SK-N-SH (cell line): ENCODE data around the gene CHAT. TPM values are rescaled to one million over a fixed set of nuclear protein-coding genes. Genes with fewer than 3 reads are reported as not detected.
A peak's percentile ranks its signal among the peaks of the same experiment; 100 is the strongest.

Source experiments
- CTCF ChIA-PET: fragments of 300-600, 350-600 bp; formaldehyde crosslinking; extraction: SDS; loops from one replicate; lab custom pipeline; 2021; lab: Yijun Ruan, JAX
- POLR2A ChIA-PET: fragments of 350-600 bp; sonication (Branson Sonifier 250); formaldehyde crosslinking; extraction: SDS; loops from one replicate; lab custom pipeline; 2020; ENCODE audit warnings: antibody characterized with exemption, inconsistent platforms; lab: Yijun Ruan, JAX
- DNase-seq: peaks from one replicate; pipeline ENCODE4 v3.0.0; 2012
- H2AFZ ChIP-seq: fragments of 200-600 bp; sonication (generic); 2 replicates; pipeline ENCODE4 v1.8.1; 2016; ENCODE audit warnings: antibody characterized with exemption, mild to moderate bottlenecking, low read depth
- H3F3A ChIP-seq: fragments of 200-600 bp; sonication (generic); replicated peaks from 2 replicates; pipeline ENCODE3; 2016; ENCODE audit warnings: antibody characterized with exemption, mild to moderate bottlenecking; ENCODE audit not compliant: insufficient read depth
- H3K27ac ChIP-seq, 2 experiments: fragments of 200-500 bp in 1 of 2; fragments of 200-600 bp in 1 of 2; sonication (Bioruptor generic) in 1 of 2; sonication (generic), shearing (Covaris generic) in 1 of 2; 2 replicates each; pipeline versions ENCODE4 v1.5.1 to v1.6.1; 2014 to 2016; ENCODE audit warnings: low read depth in 2 of 2, inconsistent platforms in 1 of 2, low read length in 1 of 2, mild to moderate bottlenecking in 1 of 2, mixed read lengths in 1 of 2
- H3K27me3 ChIP-seq: fragments of 200-600 bp; sonication (generic), shearing (Covaris generic); 2 replicates; pipeline ENCODE4 v1.6.1; 2016; ENCODE audit warnings: mixed run types; ENCODE audit not compliant: insufficient read depth
- H3K36me3 ChIP-seq, 2 experiments: fragments of 200-500 bp in 1 of 2; fragments of 200-600 bp in 1 of 2; sonication (Bioruptor generic) in 1 of 2; sonication (generic) in 1 of 2; replicated peaks in 1 of 2; 2 replicates each; pipeline versions ENCODE3 to v1.5.1; 2014 to 2016; ENCODE audit warnings: low read length in 1 of 2, mild to moderate bottlenecking in 1 of 2; ENCODE audit not compliant: insufficient read depth in 2 of 2, control insufficient read depth in 1 of 2
- H3K4me1 ChIP-seq, 2 experiments: fragments of 200-500 bp in 1 of 2; fragments of 200-600 bp in 1 of 2; sonication (Bioruptor generic) in 1 of 2; sonication (generic), shearing (Covaris generic) in 1 of 2; 2 replicates each; pipeline versions ENCODE4 v1.5.1 to v1.6.1; 2014 to 2016; ENCODE audit warnings: low read depth in 1 of 2, low read length in 1 of 2, mixed run types in 1 of 2; ENCODE audit not compliant: insufficient read depth in 2 of 2, control insufficient read depth in 1 of 2
- H3K4me2 ChIP-seq: fragments of 200-600 bp; sonication (generic), shearing (Covaris generic); 2 replicates; pipeline ENCODE4 v1.6.1; 2017; ENCODE audit warnings: mixed run types
- H3K4me3 ChIP-seq, 2 experiments: fragments of 200-500 bp in 1 of 2; fragments of 200-600 bp in 1 of 2; sonication (Bioruptor generic) in 1 of 2; sonication (generic), shearing (Covaris generic) in 1 of 2; 2 replicates each; pipeline versions ENCODE4 v1.5.1 to v1.8.1; 2014 to 2016; ENCODE audit warnings: low read depth in 2 of 2, inconsistent platforms in 1 of 2, low read length in 1 of 2, mild to moderate bottlenecking in 1 of 2, mixed read lengths in 1 of 2, moderate library complexity in 1 of 2
- H3K79me2 ChIP-seq: fragments of 200-600 bp; sonication (generic); 2 replicates; pipeline ENCODE4 v1.8.1; 2017; ENCODE audit warnings: mild to moderate bottlenecking; ENCODE audit not compliant: insufficient read depth
- H3K9ac ChIP-seq: fragments of 200-600 bp; sonication (generic); 2 replicates; pipeline ENCODE4 v1.6.1; 2017; ENCODE audit warnings: mixed run types
- H3K9me2 ChIP-seq: fragments of 200-600 bp; sonication (generic); 2 replicates; pipeline ENCODE4 v1.6.1; 2017; ENCODE audit warnings: mixed run types
- H3K9me3 ChIP-seq: fragments of 200-600 bp; sonication (generic); 2 replicates; pipeline ENCODE4 v1.6.1; 2017; ENCODE audit warnings: mixed run types, mild to moderate bottlenecking, moderate library complexity
- H4K20me1 ChIP-seq: fragments of 200-600 bp; sonication (generic); 2 replicates; pipeline ENCODE4 v1.6.1; 2017; ENCODE audit warnings: mild to moderate bottlenecking, mixed run types; ENCODE audit not compliant: insufficient read depth
- ELF1 ChIP-seq: IDR thresholded peaks from 2 replicates; pipeline ENCODE4 v1.4.0; 2012
- EP300 ChIP-seq, 2 experiments: IDR thresholded peaks; 2 replicates each; pipeline versions ENCODE4 v1.4.0 to v1.6.1; 2012; ENCODE audit warnings: borderline replicate concordance in 1 of 2, low read depth in 1 of 2, low read length in 1 of 2
- EZH2phosphoT487 ChIP-seq: fragments of 200-600 bp; sonication (generic); IDR thresholded peaks from 2 replicates; pipeline ENCODE4 v1.6.1; 2017; ENCODE audit warnings: low read depth, mixed run types, mild to moderate bottlenecking, antibody characterized with exemption, moderate library complexity, borderline replicate concordance
- FOSL2 ChIP-seq: IDR thresholded peaks from 2 replicates; pipeline ENCODE4 v1.4.0; 2012; ENCODE audit warnings: low read depth, mild to moderate bottlenecking, moderate library complexity, borderline replicate concordance
- FOXM1 ChIP-seq: IDR thresholded peaks from 2 replicates; pipeline ENCODE4 v1.4.0; 2012; ENCODE audit warnings: low read depth, mild to moderate bottlenecking
- GABPA ChIP-seq: IDR thresholded peaks from 2 replicates; pipeline ENCODE4 v1.4.0; 2012; ENCODE audit warnings: low read depth, mild to moderate bottlenecking
- MXI1 ChIP-seq: IDR thresholded peaks from 2 replicates; pipeline ENCODE4 v1.6.1; 2012; ENCODE audit warnings: mild to moderate bottlenecking, low read depth, low read length, improper control_type of control experiment
- NFIC ChIP-seq: IDR thresholded peaks from 2 replicates; pipeline ENCODE4 v1.4.0; 2012; ENCODE audit warnings: borderline replicate concordance
- RAD21 ChIP-seq: IDR thresholded peaks from 2 replicates; pipeline ENCODE4 v1.6.1; 2012; ENCODE audit warnings: mild to moderate bottlenecking, low read length
- SIN3A ChIP-seq: IDR thresholded peaks from 2 replicates; pipeline ENCODE4 v1.6.1; 2012; ENCODE audit warnings: low read depth, mild to moderate bottlenecking, low read length, moderate library complexity, borderline replicate concordance
- TCF12 ChIP-seq: IDR thresholded peaks from 2 replicates; pipeline ENCODE4 v1.4.0; 2012
- WGBS: methylation state at CpG from one replicate; pipeline ENCODE4 v1.1.6; 2017; ENCODE audit warnings: low lambda C conversion rate; 5-methylcytosine and 5-hydroxymethylcytosine counted together
- polyA plus RNA-seq, 3 experiments: library from polyadenylated mRNA; depleted of rRNA; stranded (reverse); fragments of >200 nt; gene quantifications; 2 replicates each; pipeline ENCODE4 v1.2.3, GENCODE V29; 2012
- TF ChIP-seq, protein P1 (sequence below): fragments of 200-600 bp; sonication (generic); IDR thresholded peaks from 2 replicates; pipeline ENCODE4 v1.6.1; 2017; ENCODE audit warnings: antibody characterized with exemption, mild to moderate bottlenecking, moderate library complexity
- TF ChIP-seq, protein P2 (sequence below): fragments of 150-350 bp; IDR thresholded peaks from 2 replicates; pipeline ENCODE4 v1.6.1; 2016; ENCODE audit warnings: mild to moderate bottlenecking, low read depth, low read length

CHAT gene
- polyA plus RNA-seq, 1 of the 3 experiments (the other 2 are of a cell fraction), result not detected

DNA sequence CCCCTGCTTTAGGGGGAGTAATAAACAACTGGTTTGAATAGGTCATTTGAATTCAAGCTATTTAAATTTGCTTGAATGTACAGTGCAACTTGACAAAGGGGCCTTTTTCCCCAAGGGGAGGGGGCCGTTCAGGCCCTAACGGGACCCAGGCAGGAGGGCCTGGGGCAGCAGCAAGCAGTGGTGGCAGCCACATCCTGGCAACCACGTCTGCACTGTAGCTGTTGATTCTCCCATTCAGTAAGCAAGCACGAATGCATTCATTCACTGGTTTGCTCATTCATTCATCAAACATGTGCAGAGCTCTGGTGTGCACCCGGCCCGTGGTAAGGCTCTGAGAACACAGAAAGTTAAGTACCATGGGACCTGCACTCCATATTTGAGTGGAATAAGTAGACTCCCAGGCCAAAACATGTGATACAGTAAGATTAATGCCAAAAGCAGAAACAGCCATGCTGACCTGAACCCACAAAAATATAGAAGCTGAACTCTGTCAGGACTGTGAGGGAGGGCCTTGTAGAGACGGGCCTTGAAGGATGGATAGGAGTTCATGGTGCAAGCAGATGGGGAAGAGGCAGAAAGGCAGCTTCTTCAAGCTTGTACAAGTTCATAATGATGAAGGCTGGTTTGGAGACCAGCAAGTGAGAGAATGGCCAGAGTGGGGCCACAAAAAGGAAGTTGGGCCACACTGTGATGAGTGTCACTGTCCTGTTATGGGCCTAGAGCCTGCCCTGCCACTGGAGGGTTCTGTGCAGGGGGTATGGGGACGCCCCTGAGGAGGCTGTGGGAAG, 36.3 kb downstream of the CHAT start (continued):
- no peak for TF ChIP-seq NFIC
- TF ChIP-seq GABPA, result no peak
- TF ChIP-seq FOSL2, result no peak

- Histone ChIP-seq H3K36me3 (no peaks in the 10 kb centered on the region), H3K9me2 (no peaks in the 10 kb centered on the region), H3F3A (no peaks in the 10 kb centered on the region), H3K9me3 (no peaks in the 10 kb centered on the region), H3K4me1 (peaks cover 0 to 12% of the 10 kb centered on the region in 2 experiments; a peak in 1 of 4 replicates), H2AFZ (no peak overlapping the region), H3K4me3 (no peak overlapping the region), H3K4me2 (no peak overlapping the region), H3K79me2 (no peaks in the 10 kb centered on the region), H4K20me1 (no peaks in the 10 kb centered on the region), H3K9ac (no peak overlapping the region), H3K27me3 (no peaks in the 10 kb centered on the region), H3K27ac (no peak overlapping the region)
- POLR2A ChIA-PET, result no interaction called here
- 83% methylated on average over 1 of the region's 1 CpG for WGBS
- no peak for TF ChIP-seq EZH2phosphoT487
- no peak for TF ChIP-seq GABPA
- no peak for TF ChIP-seq ELF1
- TF ChIP-seq RAD21, result no peak
- no peak for TF ChIP-seq SIN3A
- TF ChIP-seq, protein P1, sequence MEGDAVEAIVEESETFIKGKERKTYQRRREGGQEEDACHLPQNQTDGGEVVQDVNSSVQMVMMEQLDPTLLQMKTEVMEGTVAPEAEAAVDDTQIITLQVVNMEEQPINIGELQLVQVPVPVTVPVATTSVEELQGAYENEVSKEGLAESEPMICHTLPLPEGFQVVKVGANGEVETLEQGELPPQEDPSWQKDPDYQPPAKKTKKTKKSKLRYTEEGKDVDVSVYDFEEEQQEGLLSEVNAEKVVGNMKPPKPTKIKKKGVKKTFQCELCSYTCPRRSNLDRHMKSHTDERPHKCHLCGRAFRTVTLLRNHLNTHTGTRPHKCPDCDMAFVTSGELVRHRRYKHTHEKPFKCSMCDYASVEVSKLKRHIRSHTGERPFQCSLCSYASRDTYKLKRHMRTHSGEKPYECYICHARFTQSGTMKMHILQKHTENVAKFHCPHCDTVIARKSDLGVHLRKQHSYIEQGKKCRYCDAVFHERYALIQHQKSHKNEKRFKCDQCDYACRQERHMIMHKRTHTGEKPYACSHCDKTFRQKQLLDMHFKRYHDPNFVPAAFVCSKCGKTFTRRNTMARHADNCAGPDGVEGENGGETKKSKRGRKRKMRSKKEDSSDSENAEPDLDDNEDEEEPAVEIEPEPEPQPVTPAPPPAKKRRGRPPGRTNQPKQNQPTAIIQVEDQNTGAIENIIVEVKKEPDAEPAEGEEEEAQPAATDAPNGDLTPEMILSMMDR, result no peak
- TF ChIP-seq, protein P2, sequence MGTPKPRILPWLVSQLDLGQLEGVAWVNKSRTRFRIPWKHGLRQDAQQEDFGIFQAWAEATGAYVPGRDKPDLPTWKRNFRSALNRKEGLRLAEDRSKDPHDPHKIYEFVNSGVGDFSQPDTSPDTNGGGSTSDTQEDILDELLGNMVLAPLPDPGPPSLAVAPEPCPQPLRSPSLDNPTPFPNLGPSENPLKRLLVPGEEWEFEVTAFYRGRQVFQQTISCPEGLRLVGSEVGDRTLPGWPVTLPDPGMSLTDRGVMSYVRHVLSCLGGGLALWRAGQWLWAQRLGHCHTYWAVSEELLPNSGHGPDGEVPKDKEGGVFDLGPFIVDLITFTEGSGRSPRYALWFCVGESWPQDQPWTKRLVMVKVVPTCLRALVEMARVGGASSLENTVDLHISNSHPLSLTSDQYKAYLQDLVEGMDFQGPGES, result no peak
- no peak for TF ChIP-seq TCF12
- no peak for TF ChIP-seq FOXM1
- no peak for TF ChIP-seq EP300 (IDR thresholded peaks at IDR 0.05; ENCODE audit: borderline replicate concordance in 1 of 2, low read depth in 1 of 2, low read length in 1 of 2)
- TF ChIP-seq MXI1, result no peak
- TF ChIP-seq FOSL2, result no peak
- CTCF ChIA-PET, result interaction anchor here (0.8 to 1.6 kb wide), 3 partner anchors 12 to 58 kb away, joined by 3 read pairs; no protein-coding TSS in a partner anchor
- DNase-seq, result peak; percentile 4
Observed at GRCh38 chr10:49650724-49651034, 36.8 kb downstream of the CHAT start.
